Psoas muscle (tissue), 8 donors: ENCODE measurements around the gene SCAMP5. TPM values are rescaled to one million over a fixed set of nuclear protein-coding genes. Genes with fewer than 3 reads are reported as not detected.

Experiments
- ATAC-seq, 4 donors: fragments of 200-7000 bp; cut with Tn5 transposase; one replicate each; pipeline ENCODE4 v1.9.1; 2020; ENCODE audit warnings: moderate library complexity in 3 of 4, mild to moderate bottlenecking in 2 of 4
- DNase-seq, 2 donors: peaks; one replicate each; pipeline ENCODE4 v3.0.0-alpha.2; 2020
- H3K27ac ChIP-seq: fragments of 200-600 bp; one replicate; pipeline ENCODE4 v1.8.0; 2022
- H3K27me3 ChIP-seq, 3 donors: fragments of 200-600 bp in 1 of 3; one replicate each; pipeline versions ENCODE4 v1.6.1 to v1.8.0; 2013 to 2022; ENCODE audit warnings: low read length in 2 of 3, mild to moderate bottlenecking in 2 of 3, moderate library complexity in 1 of 3; ENCODE audit not compliant: insufficient read depth in 3 of 3
- H3K36me3 ChIP-seq, 2 donors: fragments of 200-600 bp in 1 of 2; one replicate each; pipeline versions ENCODE4 v1.6.1 to v1.8.0; 2013 to 2022; ENCODE audit warnings: low read depth in 1 of 2, mild to moderate bottlenecking in 1 of 2, moderate library complexity in 1 of 2; ENCODE audit not compliant: insufficient read depth in 1 of 2
- H3K4me1 ChIP-seq: fragments of 200-600 bp; one replicate; pipeline ENCODE4 v1.8.0; 2022
- H3K4me3 ChIP-seq: fragments of 200-600 bp; one replicate; pipeline ENCODE4 v1.8.0; 2022; ENCODE audit warnings: mild to moderate bottlenecking
- H3K9me3 ChIP-seq: fragments of 200-600 bp; one replicate; pipeline ENCODE4 v1.8.0; 2022
- WGBS, 3 donors: extraction: QIAGEN DNeasy Blood & Tissue Kit; methylation state at CpG; one replicate each; pipeline versions ENCODE4 v1.1.6 to v1.1.7; 2013; 5-methylcytosine and 5-hydroxymethylcytosine counted together
- intact Hi-C, 2 donors: fragments of 100-400 bp; cut with DNase I; formaldehyde crosslinking; loops; one replicate each; pipeline versions ENCODE4 v1.11.0 to v1.14.2; 2022
- long read RNA-seq, 2 donors: library from polyadenylated mRNA; unstranded; transcript quantifications; one replicate each; pipeline ENCODE4 v2.0.0, GENCODE V29; 2021
- polyA plus RNA-seq, 3 donors: library from polyadenylated mRNA; stranded (reverse); fragments of 200-250 nt; gene quantifications; one replicate each; pipeline ENCODE4 v1.2.3, GENCODE V29; 2013
- total RNA-seq, 4 donors: library from RNA; stranded (reverse); fragmentation: NEBNext Ultra II Directional in 2 of 4; extraction: Animal tissue kit (Norgen Biotek cat#: 25700) in 2 of 4; gene quantifications; one replicate each; pipeline versions ENCODE4 v1.2.1 to v1.2.4, GENCODE V29; 2021 to 2023
- TF ChIP-seq, protein P1 (sequence below): fragments of 200-600 bp; IDR thresholded peaks from one replicate; pipeline ENCODE4 v1.8.0; 2022; ENCODE audit warnings: antibody characterized with exemption
- donor health status: healthy with polysubstance abuse.
- donor health status: DM: no; HTN: no; CAD: no; lungs with moderate emphysema.
- donor health status: Bipolar disorder and iron deficiency.
- donor health status: healthy.
- donor health status: DM: yes; HTN: yes; CAD: no.
- donor health status: DM: no; HTN: no; CAD: no.
- donor health status: DM: no; HTN: no; CAD: no.
- donor health status: DM: yes; HTN: yes; CAD: no.

Gene SCAMP5, protein sequence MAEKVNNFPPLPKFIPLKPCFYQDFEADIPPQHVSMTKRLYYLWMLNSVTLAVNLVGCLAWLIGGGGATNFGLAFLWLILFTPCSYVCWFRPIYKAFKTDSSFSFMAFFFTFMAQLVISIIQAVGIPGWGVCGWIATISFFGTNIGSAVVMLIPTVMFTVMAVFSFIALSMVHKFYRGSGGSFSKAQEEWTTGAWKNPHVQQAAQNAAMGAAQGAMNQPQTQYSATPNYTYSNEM
- 1 to 10 TPM in 1 of 4 donors, under 1 TPM in 2, not detected in 1; 0.23 to 6.3 (median 0.97) TPM for total RNA-seq
- 1 to 10 TPM in 1 of 3 donors, under 1 TPM in 2; 0.03 to 2.1 (median 0.16) TPM for polyA plus RNA-seq
- long read RNA-seq, donor 1 = 0 reads
- long read RNA-seq, donor 2 = 0 reads

DNA sequence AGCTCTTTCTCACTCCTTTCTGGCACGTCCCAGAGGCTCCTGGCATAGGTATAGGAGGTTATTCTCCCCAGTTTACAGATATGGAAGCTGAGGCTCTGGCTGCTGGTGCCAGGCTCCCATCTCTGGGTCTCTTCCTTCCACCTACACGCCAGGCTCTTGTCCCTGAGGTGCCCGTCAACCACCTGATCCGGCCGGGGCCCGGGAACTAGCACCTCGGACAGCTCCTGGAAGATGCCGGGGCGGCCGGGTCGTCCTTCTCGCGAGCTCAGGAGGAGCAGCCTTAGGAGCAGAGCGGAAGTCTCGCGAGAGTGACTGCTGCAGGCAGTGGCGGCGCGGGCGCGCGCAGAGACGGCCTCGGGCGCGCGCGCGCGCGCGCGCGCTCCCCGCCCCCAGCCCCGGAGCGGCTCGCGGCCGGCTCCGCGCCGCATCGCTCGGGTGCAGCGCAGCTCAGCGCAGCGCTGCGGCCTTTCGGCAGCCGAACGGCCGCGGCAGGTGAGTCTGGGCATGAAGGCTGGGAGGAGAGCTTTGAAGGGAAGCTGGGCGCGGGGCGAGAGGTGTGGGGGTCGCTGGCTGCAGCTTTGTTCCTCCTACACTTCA is at the start of gene SCAMP5:
Gene SCAMP5, plus strand, starts transcription at position 382 of the 597 bp plus-strand sequence. CDS start 16,277 bp downstream, outside the sequence.
- intact Hi-C loops = no loop called here
- WGBS, 3 donors = 0 to 2% (median 1%) methylated on average over 34 to 58 of the region's 58 CpGs
- H3K27me3 ChIP-seq = peaks cover 0 to 52% (median 6%) of the 10 kb centered on the region in 3 donors
- no peak within 1 kb of the TSS for H3K27ac ChIP-seq
- peak; percentile 87 to 92 for DNase-seq
- peak; percentile 90 to 97 (median 93) for ATAC-seq
- peaks cover 5% of the 10 kb centered on the region for H3K4me1 ChIP-seq
- TF ChIP-seq, protein P1, sequence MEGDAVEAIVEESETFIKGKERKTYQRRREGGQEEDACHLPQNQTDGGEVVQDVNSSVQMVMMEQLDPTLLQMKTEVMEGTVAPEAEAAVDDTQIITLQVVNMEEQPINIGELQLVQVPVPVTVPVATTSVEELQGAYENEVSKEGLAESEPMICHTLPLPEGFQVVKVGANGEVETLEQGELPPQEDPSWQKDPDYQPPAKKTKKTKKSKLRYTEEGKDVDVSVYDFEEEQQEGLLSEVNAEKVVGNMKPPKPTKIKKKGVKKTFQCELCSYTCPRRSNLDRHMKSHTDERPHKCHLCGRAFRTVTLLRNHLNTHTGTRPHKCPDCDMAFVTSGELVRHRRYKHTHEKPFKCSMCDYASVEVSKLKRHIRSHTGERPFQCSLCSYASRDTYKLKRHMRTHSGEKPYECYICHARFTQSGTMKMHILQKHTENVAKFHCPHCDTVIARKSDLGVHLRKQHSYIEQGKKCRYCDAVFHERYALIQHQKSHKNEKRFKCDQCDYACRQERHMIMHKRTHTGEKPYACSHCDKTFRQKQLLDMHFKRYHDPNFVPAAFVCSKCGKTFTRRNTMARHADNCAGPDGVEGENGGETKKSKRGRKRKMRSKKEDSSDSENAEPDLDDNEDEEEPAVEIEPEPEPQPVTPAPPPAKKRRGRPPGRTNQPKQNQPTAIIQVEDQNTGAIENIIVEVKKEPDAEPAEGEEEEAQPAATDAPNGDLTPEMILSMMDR = no peak
- no peaks in the 10 kb centered on the region for H3K9me3 ChIP-seq
- H3K36me3 ChIP-seq = no peaks in the 10 kb centered on the region
- peak within 1 kb of the TSS; percentile 64 for H3K4me3 ChIP-seq

DNA sequence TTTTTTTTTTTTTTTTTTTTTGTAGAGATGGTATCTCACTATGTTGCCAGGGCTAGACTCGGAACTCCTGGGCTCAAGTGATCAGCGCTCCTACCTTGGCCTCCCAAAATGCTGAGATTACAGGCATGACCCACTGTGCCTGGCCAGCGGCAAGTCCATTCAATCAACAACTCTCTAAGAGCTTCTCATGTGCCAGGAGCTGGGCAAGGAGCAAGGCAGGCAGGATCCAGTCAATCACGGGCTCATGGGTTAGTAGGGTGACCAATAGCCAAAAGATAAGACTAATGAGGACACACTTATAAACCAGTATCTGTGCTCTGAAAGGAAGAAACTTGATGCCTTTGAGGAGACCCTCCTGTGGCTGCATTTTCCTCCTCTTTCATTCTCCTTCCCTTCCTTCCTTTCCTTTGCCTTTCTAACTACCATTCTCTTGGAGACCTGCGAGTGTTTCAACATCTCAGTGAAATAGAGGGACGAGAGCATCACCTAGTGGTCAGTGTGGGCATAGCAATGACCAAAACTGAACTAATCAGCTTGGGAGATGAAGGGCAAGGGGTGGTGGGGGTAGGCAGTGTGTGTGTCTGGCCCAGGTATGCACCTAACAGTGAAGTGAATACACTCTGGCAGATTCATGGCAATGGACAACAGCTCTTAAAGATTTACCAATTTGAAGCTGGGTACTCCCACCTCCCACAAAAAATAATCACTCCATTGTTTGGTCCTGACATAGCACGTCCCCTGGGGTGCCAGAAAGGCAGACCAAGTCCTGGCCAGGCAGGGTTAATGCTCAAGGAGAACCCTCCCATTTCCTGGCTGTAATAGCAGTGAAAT is 45.1 kb upstream of the SCAMP5 start:
- Histone ChIP-seq H3K9me3 (no peaks in the 10 kb centered on the region), H3K4me1 (peaks cover 3% of the 10 kb centered on the region), H3K4me3 (no peak overlapping the region), H3K27ac (no peak overlapping the region), H3K36me3 (no peaks in the 10 kb centered on the region), H3K27me3 (peaks cover 0 to 12% (median 0%) of the 10 kb centered on the region in 3 donors)
- DNase-seq (peak; percentile 52 to 68), ATAC-seq (peak; percentile 79 to 94 (median 90))
- TF ChIP-seq, protein P1 = peak; percentile 93
- intact Hi-C loops = loop anchor here (5.0 to 10.0 kb wide), 3 partner anchors 178 to 575 kb away; no protein-coding TSS in a partner anchor
- 43 to 45% (median 44%) methylated on average over 7 of the region's 7 CpGs for WGBS, 3 donors

DNA sequence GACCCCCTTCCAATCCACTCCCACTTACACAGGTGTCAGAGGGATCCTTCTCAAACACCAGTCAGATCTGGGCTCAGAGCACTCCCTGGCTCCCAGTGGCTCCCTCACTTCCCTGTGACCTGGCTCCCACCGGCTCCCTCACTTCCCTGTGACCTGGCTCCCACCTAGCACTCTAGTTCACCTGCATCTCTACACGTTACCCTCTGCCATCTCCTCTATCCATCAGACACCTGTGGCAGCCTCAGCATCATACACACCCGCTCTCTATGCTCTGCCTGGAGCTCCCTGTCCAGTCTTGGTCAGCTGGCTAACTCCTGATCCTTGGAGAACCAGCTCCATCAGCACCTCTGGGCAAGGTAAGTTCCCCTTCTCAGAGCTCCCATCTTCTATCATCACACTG is 44.4 kb upstream of the SCAMP5 start:
- intact Hi-C loops = loop anchor here (5.0 to 10.0 kb wide), 3 partner anchors 179 to 576 kb away; no protein-coding TSS in a partner anchor
- H3K27me3 ChIP-seq = peaks cover 0 to 19% (median 0%) of the 10 kb centered on the region in 3 donors
- H3K4me3 ChIP-seq = no peak overlapping the region
- DNase-seq (no peak), ATAC-seq (peak in 1 of 4 donors; percentile 10)
- no peaks in the 10 kb centered on the region for H3K36me3 ChIP-seq
- TF ChIP-seq, protein P1 = no peak
- H3K4me1 ChIP-seq = peaks cover 6% of the 10 kb centered on the region
- H3K9me3 ChIP-seq = no peaks in the 10 kb centered on the region
- H3K27ac ChIP-seq = no peak overlapping the region
- 60 to 68% (median 64%) methylated on average over 3 of the region's 3 CpGs for WGBS, 3 donors

DNA sequence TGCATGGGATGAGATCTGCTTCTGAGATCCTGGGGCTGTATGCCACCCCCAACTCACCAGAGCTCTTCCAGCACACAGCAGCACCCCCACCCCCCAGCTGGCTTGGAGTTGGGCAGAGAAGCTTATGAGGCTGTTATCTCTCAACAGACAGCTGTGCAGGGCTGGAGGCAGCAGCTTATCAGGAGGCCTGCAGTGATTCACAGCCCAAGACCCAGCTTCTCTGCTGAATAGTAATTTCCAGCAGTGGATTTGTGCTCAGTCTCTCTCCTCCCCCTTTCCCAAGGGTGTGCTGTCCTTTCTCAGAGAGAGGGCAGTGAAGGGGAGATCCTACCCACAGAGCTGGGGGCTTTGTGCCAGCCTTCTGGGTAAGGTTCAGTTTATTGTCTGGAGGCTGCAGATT is 40.8 kb upstream of the SCAMP5 start:
- ATAC-seq = no peak
- Histone ChIP-seq H3K27me3 (peaks cover 0 to 46% (median 15%) of the 10 kb centered on the region in 3 donors), H3K36me3 (no peaks in the 10 kb centered on the region), H3K9me3 (no peaks in the 10 kb centered on the region), H3K27ac (no peak overlapping the region), H3K4me3 (no peak overlapping the region), H3K4me1 (peaks cover 32% of the 10 kb centered on the region)
- intact Hi-C loops = loop anchor here (5.0 to 10.0 kb wide), 3 partner anchors 182 to 580 kb away; no protein-coding TSS in a partner anchor
- TF ChIP-seq, protein P1 = no peak
- no peak for DNase-seq
